A549 (cell line): ENCODE data around the gene PTPRN2.

Experiments used
- EP300 ChIP-seq, 2 experiments: fragments of >200 bp; sonication (Bioruptor Twin); formaldehyde crosslinking; IDR thresholded peaks; 2 replicates in 1 of 2; 3 replicates in 1 of 2; pipeline ENCODE4 v1.6.1; 2016 to 2017
- ESRRA ChIP-seq: fragments of 150-350 bp; IDR thresholded peaks from 2 replicates; pipeline ENCODE4 v1.6.1; 2014; ENCODE audit warnings: mild to moderate bottlenecking, low read length, borderline replicate concordance
- KDM1A ChIP-seq: fragments of 200-600 bp; sonication (generic); IDR thresholded peaks from 2 replicates; pipeline ENCODE4 v1.6.1; 2016; ENCODE audit warnings: low read depth, mild to moderate bottlenecking
- POLR2AphosphoS2 ChIP-seq: conservative IDR thresholded peaks from 2 replicates; pipeline ENCODE4 v1.6.1; 2012; ENCODE audit warnings: low read length, improper control_type of control experiment, inconsistent platforms
- TP53 ChIP-seq: fragments of 250-450 bp; sonication (Bioruptor Pico); IDR thresholded peaks from 2 replicates; pipeline ENCODE4 v1.5.0; 2021; ENCODE audit warnings: mild to moderate bottlenecking, moderate library complexity
- TF ChIP-seq, protein P1 (sequence below): fragments of >200 bp; sonication (Bioruptor Twin); formaldehyde crosslinking; IDR thresholded peaks from 3 replicates; pipeline ENCODE4 v1.5.1; 2016

DNA sequence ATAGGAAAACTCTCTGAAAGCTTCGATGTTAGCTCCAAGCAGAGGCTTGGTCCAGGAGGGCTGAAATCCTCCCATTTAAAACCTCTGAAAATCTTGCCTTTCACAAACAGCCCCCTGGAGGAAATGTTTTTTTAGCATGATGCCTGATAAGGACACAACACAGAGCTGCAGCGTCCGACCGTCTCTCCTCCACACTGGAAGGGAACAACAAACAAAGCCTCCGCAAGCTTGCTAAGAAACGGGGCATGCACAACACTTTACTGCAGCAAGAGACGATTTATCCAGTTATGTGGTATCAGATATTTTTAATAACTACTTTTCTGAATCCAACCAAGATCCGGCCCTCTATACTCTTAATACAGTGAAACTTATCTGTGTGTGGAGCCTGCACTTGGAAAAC lies 182.3 kb downstream of the PTPRN2 start:
- TF ChIP-seq EP300 (IDR thresholded peaks at IDR 0.05) (no peak), ESRRA (no peak), KDM1A (no peak), TP53 (CRISPR knock-in tag) (no peak), POLR2AphosphoS2 (no peak)
- TF ChIP-seq, protein P1, sequence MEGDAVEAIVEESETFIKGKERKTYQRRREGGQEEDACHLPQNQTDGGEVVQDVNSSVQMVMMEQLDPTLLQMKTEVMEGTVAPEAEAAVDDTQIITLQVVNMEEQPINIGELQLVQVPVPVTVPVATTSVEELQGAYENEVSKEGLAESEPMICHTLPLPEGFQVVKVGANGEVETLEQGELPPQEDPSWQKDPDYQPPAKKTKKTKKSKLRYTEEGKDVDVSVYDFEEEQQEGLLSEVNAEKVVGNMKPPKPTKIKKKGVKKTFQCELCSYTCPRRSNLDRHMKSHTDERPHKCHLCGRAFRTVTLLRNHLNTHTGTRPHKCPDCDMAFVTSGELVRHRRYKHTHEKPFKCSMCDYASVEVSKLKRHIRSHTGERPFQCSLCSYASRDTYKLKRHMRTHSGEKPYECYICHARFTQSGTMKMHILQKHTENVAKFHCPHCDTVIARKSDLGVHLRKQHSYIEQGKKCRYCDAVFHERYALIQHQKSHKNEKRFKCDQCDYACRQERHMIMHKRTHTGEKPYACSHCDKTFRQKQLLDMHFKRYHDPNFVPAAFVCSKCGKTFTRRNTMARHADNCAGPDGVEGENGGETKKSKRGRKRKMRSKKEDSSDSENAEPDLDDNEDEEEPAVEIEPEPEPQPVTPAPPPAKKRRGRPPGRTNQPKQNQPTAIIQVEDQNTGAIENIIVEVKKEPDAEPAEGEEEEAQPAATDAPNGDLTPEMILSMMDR = no peak
